Measurements from ENCODE around the gene GFOD1.

GFOD1 gene

GRCh38 chr6:13368731-13369115 is 118.7 kb downstream of the GFOD1 start:
- no peak for DNase-seq
- intact Hi-C loops (cut with DNase I) = no loop called here

GRCh38 chr6:13368079-13368730 is 119.2 kb downstream of the GFOD1 start:
- DNase-seq = no peak
- intact Hi-C loops (cut with DNase I) = no loop called here

DNA sequence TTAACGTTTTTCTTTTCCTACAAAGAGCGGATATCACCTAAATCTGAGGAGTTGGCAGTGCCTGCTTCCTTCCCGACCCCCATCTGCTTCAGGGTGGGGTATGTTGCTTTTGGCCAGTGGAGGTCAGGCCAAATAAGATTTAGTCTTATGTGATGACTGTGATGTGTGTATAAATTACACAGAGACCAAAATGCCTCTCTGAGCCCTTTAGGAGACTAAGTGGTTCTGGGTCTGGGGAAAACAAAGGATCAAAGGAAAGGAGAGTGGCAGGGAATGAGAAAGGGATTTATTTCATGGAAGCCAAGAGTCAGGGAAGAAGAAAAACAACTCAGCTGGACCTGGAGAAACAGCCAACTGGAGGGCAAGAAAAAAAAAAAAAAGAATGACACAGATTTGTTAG is 120.0 kb downstream of the GFOD1 start:
- intact Hi-C loops (cut with DNase I) = no loop called here
- DNase-seq = no peak

DNA sequence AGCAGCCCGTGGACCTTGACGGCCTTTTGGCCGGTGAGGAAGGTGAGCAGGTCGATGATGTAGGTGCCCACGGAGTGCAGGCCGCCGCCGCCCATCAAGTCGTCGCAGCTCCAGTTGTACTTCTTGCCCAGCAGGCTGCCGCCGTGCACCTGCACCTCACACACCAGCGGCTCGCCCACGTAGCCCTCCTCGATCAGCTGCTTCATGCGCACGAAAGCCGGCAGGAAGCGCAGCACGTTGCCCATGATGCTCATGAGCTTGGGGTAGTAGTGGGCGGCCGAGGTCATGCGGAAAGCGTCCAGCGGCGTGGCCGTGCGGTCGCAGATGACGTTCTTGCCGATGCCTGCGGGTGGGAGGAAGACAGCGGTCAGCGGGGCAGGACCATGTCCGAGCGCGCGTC is 122.1 kb downstream of the GFOD1 start:
- intact Hi-C loops (cut with DNase I) = no loop called here

DNA sequence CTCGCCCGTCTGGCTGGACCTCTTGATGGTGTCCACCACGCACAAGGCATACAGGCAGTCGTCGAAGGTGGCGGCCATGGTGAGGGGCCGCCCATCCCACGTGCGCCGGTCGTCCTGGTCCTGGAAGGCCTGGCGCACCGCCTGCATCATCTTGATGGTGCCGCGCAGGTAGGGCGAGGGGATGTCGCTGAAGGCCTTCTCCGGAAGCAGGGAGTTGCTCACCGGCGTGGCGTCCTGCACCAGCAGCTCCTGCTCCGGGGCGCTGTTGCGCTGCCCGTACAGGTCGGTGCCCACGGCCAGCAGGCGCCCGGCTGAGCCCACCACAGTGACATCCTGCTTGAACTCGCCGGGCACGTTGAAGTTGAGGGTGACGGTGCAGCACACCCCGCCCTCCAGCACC is 122.6 kb downstream of the GFOD1 start:
- DNase-seq = peak in 1 of 10 donors; percentile 83
- intact Hi-C loops (cut with DNase I) = no loop called here

More for the DNA sequence above, 122.1 kb downstream of the GFOD1 start:
- no peak for DNase-seq

GRCh38 chr6:13362412-13362811 is 125.0 kb downstream of the GFOD1 start:
- DNase-seq = no peak
- intact Hi-C loops (cut with DNase I) = no loop called here

DNA sequence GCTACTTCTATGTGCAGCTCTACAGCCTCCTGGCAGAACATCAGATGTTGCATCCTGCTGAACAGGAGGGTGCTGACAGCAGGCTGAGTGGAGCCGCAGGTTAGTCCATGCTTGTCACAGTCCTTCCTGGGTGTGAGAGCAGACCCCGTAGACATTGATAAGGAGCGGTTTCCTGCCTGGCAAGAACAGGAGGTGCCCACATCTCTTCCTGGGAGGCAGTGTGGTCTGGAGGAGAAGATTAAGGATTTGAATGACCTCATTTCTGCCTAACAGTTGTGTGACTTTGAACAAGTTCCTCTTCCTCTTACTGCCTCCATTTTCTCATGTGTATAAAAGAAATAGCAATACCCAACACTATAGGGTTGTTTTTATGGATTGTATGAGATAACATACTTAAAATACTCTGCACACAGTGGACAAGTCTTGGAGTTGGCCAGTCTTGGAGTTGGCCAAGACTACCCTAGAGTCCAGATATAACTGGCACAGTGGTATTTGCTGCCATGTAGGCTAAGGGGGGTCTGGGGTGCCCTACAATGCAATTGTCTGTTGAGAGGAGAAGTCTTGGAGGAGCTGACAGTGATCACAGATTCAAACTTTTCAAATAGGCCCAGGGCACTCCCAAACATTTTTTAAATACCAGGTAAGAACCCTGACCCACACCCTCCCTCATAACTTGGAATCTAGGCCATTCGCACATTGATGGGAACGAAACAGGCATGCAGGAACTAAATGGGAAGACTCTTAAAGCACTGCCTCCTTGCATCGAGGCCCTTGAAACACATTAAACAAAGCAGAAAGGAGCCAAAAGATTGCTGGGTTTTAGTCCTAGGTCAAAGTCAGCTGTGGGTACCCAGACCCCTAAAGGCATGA is 126.5 kb downstream of the GFOD1 start:
- intact Hi-C loops (cut with DNase I) = no loop called here
- no peak for DNase-seq

- DNase-seq = no peak
- intact Hi-C loops (cut with DNase I) = loop anchor here (10.0 kb wide), 1 partner anchor 56 kb away; no protein-coding TSS in a partner anchor
Measured at GRCh38 chr6:13359287-13359686, 128.1 kb downstream of the GFOD1 start.

- DNase-seq = no peak
- intact Hi-C loops (cut with DNase I) = loop anchor here (10.0 kb wide), 1 partner anchor 56 kb away; no protein-coding TSS in a partner anchor
Measured at GRCh38 chr6:13358511-13358910, 128.9 kb downstream of the GFOD1 start.

- peak in 9 of 10 donors; percentile 22 to 95 (median 65) for DNase-seq
- intact Hi-C loops (cut with DNase I) = loop anchor here (10.0 kb wide), 1 partner anchor 57 kb away; no protein-coding TSS in a partner anchor
Measured at GRCh38 chr6:13357551-13358075, 129.8 kb downstream of the GFOD1 start.

DNA sequence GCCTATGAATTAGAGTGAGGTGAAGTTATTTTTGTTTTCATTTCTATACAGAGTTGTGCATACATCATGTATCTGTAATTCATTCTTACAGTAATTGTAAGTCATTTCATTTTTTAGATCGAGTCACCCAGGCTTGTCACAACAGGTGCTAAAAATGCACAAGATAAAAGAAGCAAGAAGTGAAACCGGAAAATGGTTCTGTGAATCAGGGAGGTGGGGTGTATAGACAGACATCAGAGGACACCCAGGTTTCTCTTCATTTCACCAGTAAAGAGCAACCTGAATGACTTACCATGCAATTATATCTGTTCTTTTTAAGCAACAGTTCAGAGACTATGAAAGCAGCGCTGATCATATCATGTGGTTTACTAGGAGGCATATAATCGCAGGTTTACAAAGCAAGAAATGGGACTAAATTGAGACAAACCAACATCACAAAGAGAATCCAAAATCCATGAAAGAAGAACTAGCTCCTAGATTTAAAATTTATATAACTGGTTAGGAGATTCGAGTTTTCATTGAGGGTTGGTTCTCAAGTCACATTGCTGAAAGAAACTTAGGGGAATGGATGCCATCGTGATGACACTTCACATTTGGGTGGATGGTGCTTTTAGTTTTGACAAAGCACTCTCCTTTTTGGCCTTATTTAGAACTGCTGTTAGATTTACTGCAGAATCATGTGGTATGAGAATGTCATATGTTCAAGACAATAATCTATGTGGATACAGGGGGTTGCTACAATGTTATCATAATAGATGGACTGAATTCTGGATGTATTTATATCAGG is 131.2 kb downstream of the GFOD1 start:
- no peak for DNase-seq
- intact Hi-C loops (cut with DNase I) = loop anchor here (10.0 kb wide), 1 partner anchor 59 kb away; no protein-coding TSS in a partner anchor

GRCh38 chr6:13355043-13355945 is 132.1 kb downstream of the GFOD1 start:
- intact Hi-C loops (cut with DNase I) = loop anchor here (10.0 kb wide), 1 partner anchor 60 kb away; no protein-coding TSS in a partner anchor
- DNase-seq = no peak

- intact Hi-C loops (cut with DNase I) = loop anchor here (10.0 kb wide), 1 partner anchor 60 kb away; no protein-coding TSS in a partner anchor
- no peak for DNase-seq
Measured at GRCh38 chr6:13354331-13355042, 132.9 kb downstream of the GFOD1 start.

GRCh38 chr6:13352165-13352564 is 135.2 kb downstream of the GFOD1 start:
- DNase-seq = no peak
- intact Hi-C loops (cut with DNase I) = loop anchor here (10.0 kb wide), 1 partner anchor 63 kb away; no protein-coding TSS in a partner anchor

DNA sequence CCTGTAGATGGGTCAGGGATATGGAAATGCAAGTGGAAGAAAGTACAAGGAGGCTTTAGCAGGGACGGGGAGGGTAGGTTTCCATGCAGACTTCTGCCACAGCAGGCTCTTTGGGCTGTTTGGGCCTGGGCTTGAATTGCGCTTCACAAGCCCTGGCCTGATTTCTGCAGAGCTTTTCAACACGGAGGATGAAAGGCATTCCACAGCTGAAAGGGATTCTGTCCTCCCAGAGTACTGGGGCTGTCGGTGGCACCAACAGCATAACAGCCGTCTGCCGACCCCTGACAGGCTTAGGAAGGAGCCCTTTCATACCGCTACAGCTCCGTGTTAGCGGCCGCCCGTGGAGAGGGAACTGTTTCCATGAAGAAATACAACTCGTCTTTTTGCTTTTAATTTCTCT is 136.1 kb downstream of the GFOD1 start:
- intact Hi-C loops (cut with DNase I) = loop anchor here (10.0 kb wide), 1 partner anchor 64 kb away; no protein-coding TSS in a partner anchor
- DNase-seq = peak in 7 of 10 donors; percentile 28 to 89 (median 36)

DNA sequence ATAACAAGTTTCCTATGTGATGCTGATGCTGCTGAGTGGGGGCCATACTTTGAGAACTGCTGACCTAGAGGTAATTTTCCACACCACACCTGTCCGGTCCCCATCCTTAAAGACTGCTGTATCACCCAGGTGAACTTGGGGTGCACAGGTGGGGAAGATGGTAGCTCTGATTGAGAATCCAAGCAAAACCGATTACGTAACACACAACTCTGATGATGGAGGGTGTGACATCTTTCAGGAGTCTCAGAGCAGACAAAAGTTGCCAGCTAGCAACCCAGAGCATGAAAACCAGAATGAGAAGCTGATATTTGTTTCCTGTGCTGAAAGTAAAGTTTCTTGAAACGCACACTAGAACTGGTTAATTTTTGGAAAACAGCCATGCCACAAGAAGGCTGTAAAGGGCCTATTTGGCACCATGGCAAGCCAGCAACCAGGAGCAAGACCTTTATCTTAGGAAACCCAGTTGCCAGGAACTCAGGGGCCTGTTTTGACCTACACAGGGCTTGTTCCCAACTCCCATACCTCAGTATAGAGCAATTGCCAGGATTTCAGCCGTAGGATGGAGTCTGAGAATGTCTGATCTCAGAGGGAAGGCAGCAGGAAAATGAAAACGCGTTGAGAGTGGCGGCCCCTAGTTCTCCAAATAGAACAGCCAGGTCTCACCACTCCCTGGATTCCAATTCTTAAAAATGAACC is 137.4 kb downstream of the GFOD1 start:
- intact Hi-C loops (cut with DNase I) = loop anchor here (10.0 kb wide), 1 partner anchor 65 kb away; no protein-coding TSS in a partner anchor
- no peak for DNase-seq

- DNase-seq = peak in 1 of 10 donors; percentile 71
- intact Hi-C loops (cut with DNase I) = no loop called here
Measured at GRCh38 chr6:13348334-13349113, 138.9 kb downstream of the GFOD1 start.

Data from posterior cingulate gyrus (tissue), 11 donors.